C4-2B (cell line): ENCODE results near the gene KNDC1.

ENCODE experiments used
- H3K27ac ChIP-seq: fragments of 450-650 bp; 2 replicates; pipeline ENCODE4 v1.5.1; 2017
- ZFX ChIP-seq: fragments of 450-650 bp; IDR thresholded peaks from 2 replicates; pipeline ENCODE4 v1.6.1; 2017
- TF ChIP-seq, protein P1 (sequence below): fragments of 450-650 bp; conservative IDR thresholded peaks from 2 replicates; pipeline ENCODE4 v1.5.1; 2017; ENCODE audit warnings: mild to moderate bottlenecking

The KNDC1 gene

GRCh38 chr10:133245439-133246235 lies 85.6 kb downstream of the KNDC1 start:
- no peak overlapping the region for H3K27ac ChIP-seq
- TF ChIP-seq ZFX = no peak
- TF ChIP-seq, protein P1, sequence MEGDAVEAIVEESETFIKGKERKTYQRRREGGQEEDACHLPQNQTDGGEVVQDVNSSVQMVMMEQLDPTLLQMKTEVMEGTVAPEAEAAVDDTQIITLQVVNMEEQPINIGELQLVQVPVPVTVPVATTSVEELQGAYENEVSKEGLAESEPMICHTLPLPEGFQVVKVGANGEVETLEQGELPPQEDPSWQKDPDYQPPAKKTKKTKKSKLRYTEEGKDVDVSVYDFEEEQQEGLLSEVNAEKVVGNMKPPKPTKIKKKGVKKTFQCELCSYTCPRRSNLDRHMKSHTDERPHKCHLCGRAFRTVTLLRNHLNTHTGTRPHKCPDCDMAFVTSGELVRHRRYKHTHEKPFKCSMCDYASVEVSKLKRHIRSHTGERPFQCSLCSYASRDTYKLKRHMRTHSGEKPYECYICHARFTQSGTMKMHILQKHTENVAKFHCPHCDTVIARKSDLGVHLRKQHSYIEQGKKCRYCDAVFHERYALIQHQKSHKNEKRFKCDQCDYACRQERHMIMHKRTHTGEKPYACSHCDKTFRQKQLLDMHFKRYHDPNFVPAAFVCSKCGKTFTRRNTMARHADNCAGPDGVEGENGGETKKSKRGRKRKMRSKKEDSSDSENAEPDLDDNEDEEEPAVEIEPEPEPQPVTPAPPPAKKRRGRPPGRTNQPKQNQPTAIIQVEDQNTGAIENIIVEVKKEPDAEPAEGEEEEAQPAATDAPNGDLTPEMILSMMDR = no peak

DNA sequence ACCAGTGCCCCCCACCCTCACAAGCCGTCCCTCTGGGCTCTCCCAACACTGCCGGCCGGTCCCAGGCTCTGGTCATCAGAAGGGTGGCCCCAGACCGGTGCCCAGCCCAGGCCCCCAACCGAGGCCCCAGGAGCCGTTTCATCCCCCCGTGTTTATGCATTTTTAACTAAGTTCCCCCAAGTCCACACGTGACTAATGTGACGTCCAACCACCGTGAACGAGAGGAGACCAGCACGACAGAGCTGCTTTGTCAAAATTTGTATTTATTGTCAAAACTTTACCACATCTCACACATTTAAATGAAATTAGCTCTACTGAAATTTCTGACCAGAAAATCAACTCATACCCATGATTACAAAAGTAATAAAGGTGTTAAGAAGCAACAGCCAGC lies 86.2 kb downstream of the KNDC1 start:
- H3K27ac ChIP-seq = no peak overlapping the region
- no peak for TF ChIP-seq ZFX
- TF ChIP-seq, protein P1 = no peak

DNA sequence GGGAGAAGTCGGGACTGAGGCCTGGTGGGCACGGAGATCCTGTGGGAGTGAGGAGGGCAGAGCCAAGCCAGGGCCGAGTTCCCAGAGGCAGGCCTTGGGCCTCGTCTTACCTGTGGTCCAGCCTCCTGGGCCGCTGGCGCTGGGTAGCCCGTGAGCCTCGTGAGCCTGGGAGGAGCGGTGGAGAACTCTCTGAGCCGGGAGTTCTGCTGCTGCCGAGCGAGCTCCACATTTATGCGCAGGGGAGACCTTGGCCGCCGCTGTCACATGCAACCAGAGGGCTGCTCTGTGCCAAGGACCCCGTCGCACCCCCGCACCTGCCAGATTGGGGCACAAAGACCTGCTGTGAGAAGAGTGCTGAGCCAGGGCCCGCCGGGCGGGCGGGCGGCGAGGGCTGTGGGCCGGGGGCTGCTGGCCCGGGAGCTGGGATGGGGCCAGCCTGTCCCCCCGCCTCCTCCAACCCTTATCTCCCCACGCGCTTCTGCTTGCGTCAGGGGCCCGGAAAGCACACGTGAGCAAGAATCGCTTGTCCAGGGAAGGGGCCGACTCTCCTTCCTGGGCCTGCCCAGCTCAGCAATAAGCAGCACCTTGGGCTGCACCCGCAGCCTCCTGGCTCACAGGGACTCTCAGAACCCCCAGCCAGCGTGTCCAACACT lies 87.8 kb downstream of the KNDC1 start:
- TF ChIP-seq, protein P1 = no peak
- no peak overlapping the region for H3K27ac ChIP-seq

DNA sequence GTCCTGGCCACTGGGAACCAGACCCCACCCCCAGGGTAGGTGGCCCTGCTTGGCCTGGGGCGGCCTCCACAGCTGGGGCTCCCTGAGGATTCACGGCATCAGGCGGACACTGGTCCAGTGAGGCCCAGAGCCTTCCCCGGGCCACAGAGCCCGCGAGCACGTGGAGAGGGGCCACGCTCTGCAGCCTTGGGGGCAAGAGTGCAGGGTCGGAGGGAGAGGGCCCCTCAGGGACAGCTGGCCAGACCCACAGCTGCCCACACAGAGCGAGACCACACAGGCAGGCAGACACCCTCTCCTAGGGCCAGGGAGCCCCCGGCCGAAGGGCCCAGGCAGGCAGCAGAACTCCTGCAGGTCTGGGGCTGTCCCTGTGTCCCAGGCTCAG lies 88.3 kb downstream of the KNDC1 start:
- TF ChIP-seq, protein P1 = no peak
- TF ChIP-seq ZFX = no peak

GRCh38 chr10:133249094-133249780 lies 89.2 kb downstream of the KNDC1 start:
- H3K27ac ChIP-seq = no peak overlapping the region
- TF ChIP-seq ZFX = no peak
- TF ChIP-seq, protein P1 = no peak

More for the DNA sequence above, 88.3 kb downstream of the KNDC1 start:
- H3K27ac ChIP-seq = no peak overlapping the region

DNA sequence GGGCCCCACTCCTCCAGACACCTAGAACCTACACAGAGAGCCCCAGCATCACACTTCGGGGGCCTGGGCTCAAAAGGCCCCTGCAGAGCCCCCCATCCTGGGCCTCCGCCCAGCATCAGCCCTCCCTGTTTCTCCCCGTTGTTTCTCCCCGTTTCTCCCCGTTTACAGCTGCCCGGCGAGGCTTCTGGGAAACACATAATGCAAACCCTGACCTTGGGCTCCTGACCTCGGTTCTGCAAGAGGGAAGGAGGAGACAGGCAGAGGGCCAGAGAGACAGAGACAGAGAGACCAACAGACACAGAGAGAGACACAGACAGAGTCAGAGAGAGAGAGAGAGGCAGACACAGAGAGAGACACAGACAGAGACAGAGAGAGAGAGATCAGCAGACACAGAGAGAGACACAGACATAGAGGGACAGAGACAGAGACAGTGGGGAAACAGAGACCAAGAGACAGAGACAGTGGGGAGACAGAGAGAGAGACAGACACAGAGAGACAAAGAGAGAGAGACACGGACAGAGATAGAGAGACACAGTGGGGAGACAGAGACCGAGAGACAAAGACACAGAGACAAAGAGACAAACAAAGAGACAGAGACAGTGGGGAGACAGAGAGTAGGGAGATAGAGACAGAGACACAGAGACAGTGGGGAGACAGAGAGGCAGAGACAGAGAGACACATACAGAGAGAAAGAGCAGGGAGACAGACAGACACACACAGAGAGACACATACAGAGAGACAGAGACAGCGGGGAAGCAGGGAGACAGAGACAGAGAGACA lies 90.1 kb downstream of the KNDC1 start:
- TF ChIP-seq, protein P1 = no peak
- TF ChIP-seq ZFX = no peak

More for the DNA sequence above, 90.1 kb downstream of the KNDC1 start:
- H3K27ac ChIP-seq = no peak overlapping the region
